Measurements from ENCODE around the gene CPD. TPM values are rescaled to one million over a fixed set of nuclear protein-coding genes. Genes with fewer than 3 reads are reported as not detected.
"Not testable (repeated sequence)": the region's sequence is repeated elsewhere in the genome, so short reads cannot be mapped to it uniquely, and the experiment has no call there.

CPD gene
- total RNA-seq, 1 donor from 2014 or later: 64.2 TPM

DNA sequence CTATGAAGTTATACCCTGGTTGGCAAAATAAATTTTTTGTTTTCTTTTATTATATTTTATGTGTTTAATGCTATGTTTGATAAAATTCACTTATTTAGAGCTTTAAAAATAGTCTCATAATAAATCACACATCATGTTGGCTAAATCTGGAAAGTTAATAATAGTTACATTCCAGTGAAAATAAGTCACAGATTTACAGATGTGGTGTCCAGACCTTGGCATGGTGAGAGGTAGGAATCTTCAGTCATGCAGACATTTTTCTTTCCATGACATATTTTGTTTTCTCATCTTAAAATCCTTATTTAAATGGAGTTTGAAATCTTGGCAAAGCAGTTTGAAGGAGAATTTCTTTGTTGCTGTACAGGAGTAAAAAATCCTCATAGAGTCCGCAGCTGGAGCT is 50.4 kb downstream of the CPD start:
- peak; percentile 81 for DNase-seq

- no peak for DNase-seq
Observed at GRCh38 chr17:30433514-30433913, 54.8 kb downstream of the CPD start.

DNA sequence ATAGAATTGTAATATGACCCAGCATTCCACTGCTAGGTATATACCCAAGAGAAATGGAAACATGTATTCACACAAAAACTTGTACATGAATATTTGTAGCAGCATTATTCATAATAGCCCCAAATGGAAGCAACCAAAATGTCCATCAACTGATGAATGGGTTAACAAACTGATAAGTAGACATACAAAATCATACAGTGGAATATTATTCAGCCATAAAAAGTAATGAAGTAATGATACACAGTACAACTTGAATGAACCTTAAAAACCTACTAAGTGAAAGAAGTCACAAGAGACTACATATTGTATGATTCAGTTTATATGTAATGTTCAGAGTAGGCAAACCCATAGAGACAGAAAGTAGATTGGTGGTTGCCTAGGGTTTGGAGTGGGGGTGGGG is 58.0 kb downstream of the CPD start:
- DNase-seq: no peak

DNA sequence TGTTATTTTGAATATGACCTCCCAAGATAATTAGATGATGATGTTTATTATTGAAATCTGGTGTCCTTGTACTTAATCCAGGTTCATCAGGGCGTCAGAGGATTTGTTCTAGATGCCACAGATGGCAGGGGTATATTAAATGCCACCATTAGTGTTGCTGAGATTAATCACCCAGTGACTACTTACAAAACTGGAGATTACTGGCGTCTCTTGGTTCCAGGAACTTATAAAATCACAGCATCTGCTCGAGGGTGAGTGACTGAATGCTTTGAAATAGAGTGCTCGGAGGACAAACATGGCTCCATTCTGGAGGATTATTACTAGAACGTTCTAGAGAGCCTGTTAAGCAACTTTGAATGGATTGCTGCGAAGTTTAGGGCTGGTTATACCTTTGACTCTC is 65.0 kb downstream of the CPD start:
- no peak for DNase-seq

DNA sequence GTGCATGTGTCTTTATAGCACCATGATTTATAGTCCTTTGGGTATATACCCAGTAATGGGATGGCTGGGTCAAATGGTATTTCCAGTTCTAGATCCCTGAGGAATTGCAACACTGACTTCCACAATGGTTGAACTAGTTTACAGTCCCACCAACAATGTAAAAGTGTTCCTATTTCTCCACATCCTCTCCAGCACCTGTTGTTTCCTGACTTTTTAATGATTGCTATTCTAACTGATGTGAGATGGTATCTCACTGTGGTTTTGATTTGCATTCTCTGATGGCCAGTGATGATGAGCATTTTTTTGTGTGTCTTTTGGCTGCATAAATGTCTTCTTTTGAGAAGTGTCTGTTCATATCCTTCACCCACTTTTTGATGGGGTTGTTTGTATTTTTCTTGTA is 67.9 kb downstream of the CPD start:
- DNase-seq: not testable (repeated sequence)

DNA sequence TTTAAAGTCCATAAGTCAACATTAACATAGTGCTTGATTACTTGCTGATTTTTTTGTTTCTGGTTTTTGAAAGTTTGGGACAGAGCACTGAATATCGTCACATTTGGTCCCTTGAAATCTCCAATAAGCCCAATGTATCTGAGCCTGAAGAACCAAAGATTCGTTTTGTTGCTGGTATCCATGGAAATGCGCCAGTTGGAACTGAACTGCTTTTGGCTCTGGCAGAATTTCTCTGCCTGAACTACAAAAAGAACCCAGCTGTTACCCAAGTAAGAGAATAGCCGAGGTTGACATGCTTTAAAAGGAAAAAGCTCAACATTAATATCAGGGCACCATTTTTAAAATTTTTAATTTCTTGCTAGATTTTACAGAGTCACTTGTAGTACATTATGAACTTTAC is 70.8 kb downstream of the CPD start:
- DNase-seq: no peak

GRCh38 chr17:30450125-30451027 is 71.6 kb downstream of the CPD start:
- DNase-seq: no peak

- DNase-seq: no peak
Observed at GRCh38 chr17:30454635-30455034, 75.9 kb downstream of the CPD start.

GRCh38 chr17:30458371-30458770 is 79.6 kb downstream of the CPD start:
- no peak for DNase-seq

GRCh38 chr17:30458797-30459413 is 80.2 kb downstream of the CPD start:
- DNase-seq: not testable (repeated sequence)

DNA sequence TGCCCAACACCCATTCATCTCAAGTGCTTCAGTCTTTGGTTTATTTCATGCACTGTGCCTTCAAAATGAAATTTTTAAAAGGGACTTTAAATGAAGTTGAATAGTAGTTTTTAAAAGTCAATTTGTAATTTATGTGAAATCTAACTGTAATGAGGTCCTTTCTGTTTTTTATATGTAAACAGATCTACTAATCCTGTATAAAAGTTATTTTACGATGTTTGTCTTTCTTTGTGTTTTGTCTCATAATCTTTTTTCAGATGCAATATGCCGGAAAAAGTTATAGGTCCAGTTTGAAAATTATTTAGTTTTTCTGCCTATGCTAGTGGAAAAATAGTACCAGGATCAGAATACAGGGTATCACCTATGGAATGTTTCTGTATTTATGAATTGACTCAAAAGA is 89.7 kb downstream of the CPD start:
- DNase-seq: no peak

GRCh38 chr17:30472238-30472890 is 93.6 kb downstream of the CPD start:
- DNase-seq: no peak

- DNase-seq: no peak
Observed at GRCh38 chr17:30475206-30475605, 96.5 kb downstream of the CPD start.

DNA sequence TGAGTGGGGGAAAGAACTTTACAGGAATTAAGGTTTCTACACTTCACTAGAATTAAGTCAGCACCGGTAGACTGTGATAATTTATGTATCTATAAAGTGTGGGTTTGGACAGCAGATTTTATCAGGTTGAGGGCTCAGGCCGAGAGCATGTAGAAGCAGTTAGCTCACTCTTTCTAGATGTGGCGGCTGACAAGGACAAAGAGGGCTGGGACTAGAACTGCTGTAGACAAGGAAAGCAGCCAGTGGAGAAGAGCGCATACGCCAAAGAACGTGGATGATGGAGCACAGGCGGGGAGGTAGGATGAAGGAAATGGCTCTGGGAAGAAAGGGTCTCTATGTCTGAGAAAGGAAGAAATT is 98.0 kb downstream of the CPD start:
- no peak for DNase-seq

GRCh38 chr17:30477083-30477773 is 98.5 kb downstream of the CPD start, which contains the start of gene GOSR1:
TSS of gene GOSR1 (plus strand) at chr17:30477408. CDS start at chr17:30477434, 26 bp downstream.
- DNase-seq: peak; percentile 96

DNA sequence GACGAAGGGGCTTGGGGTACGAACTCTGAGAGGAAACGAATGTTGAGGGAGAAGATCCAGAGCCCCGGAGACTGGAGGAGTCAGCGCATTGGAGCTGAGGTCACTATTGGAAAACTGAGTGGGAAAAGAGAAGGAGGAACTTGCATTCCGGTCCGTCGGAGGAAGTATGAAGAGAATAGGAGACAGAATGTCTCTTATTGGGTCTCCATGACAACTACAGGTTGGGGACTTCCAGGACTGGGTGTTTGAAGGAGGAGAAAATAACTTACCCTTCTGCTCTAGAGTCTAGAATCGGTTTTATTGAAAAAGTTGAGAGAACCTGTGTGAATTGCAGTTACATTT is 99.0 kb downstream of the CPD start:
- DNase-seq: no peak

GRCh38 chr17:30482555-30482954 is 103.8 kb downstream of the CPD start:
- DNase-seq: no peak

DNA sequence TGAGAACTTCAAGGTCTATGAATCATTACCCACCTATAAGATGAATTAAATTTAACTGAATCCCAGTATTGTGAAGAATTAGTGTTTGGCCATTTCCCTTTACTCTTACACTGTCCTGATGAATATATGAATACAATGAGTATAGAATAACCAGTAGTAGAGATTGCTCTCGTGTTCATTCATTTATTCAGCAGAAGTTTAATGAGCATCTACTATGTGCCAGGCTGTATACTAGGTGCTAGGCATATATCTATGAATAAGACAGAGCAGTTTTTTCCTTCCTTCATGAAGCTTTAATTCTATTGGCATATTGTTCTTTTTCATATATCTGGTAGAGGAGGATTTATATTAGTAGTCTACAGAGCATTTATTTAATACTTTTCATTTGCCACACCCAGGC is 104.4 kb downstream of the CPD start:
- no peak for DNase-seq

- DNase-seq: no peak
Observed at GRCh38 chr17:30493780-30494179, 115.1 kb downstream of the CPD start.

GRCh38 chr17:30495586-30495985 is 116.9 kb downstream of the CPD start:
- no peak for DNase-seq

DNA sequence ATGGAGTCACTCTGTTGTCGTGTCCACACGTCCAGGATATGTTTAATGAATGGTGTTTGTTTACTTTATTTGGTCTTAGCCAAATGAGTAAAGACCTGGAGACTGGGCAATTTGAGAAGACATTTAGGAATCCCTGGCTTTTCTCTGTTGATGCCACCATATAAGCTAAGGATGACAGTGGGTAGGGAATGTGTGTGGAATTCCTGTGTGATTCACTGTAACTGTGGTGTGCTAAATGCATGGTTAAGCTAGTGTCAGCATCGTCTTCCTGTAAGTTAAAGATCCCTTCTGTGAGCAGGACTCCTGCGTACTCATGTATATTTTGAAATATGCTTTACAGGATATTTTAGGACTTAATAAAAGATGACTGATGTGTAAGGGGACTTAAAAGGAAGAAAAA is 124.8 kb downstream of the CPD start:
- DNase-seq: no peak

GRCh38 chr17:30505868-30506417 is 127.2 kb downstream of the CPD start:
- no peak for DNase-seq

- no peak for DNase-seq
Observed at GRCh38 chr17:30506481-30506880, 127.8 kb downstream of the CPD start.
